Right cardiac atrium (tissue), 5 donors: ENCODE data around the gene ZNF609. TPM values are rescaled to one million over a fixed set of nuclear protein-coding genes. Genes with fewer than 3 reads are reported as not detected.
A peak's percentile ranks its signal among the peaks of the same experiment; 100 is the strongest.

ENCODE experiments used
- ATAC-seq, 2 donors: fragments of 200-7000 bp; cut with Tn5 transposase; one replicate each; pipeline versions ENCODE4 v1.8.0 to v1.9.1; 2020; ENCODE audit warnings: moderate library complexity in 2 of 2, mild to moderate bottlenecking in 1 of 2
- DNase-seq, 3 donors: peaks; one replicate each; pipeline ENCODE4 v3.0.0-alpha.2; 2020
- H3K27ac ChIP-seq: one replicate; pipeline ENCODE4 v1.5.1; 2013; ENCODE audit warnings: mild to moderate bottlenecking, low read length, control low read depth, moderate library complexity
- H3K27me3 ChIP-seq: one replicate; pipeline ENCODE4 v1.6.1; 2013; ENCODE audit not compliant: control insufficient read depth, insufficient read depth
- H3K4me1 ChIP-seq: one replicate; pipeline ENCODE4 v1.6.1; 2013; ENCODE audit warnings: low read length; ENCODE audit not compliant: control insufficient read depth, insufficient read depth
- H3K4me3 ChIP-seq: one replicate; pipeline ENCODE4 v1.5.1; 2013; ENCODE audit warnings: low read length, control low read depth
- H3K9me3 ChIP-seq: one replicate; pipeline ENCODE4 v1.6.1; 2013; ENCODE audit warnings: low read length; ENCODE audit not compliant: control insufficient read depth
- WGBS: extraction: QIAGEN DNeasy Blood & Tissue Kit; methylation state at CpG from one replicate; pipeline ENCODE4 v1.1.7; 2013; 5-methylcytosine and 5-hydroxymethylcytosine counted together
- intact Hi-C, 4 donors: fragments of 100-400 bp; cut with DNase I; formaldehyde crosslinking; loops; one replicate each; pipeline versions ENCODE4 v1.11.0 to v1.14.0; 2022 to 2023
- polyA plus RNA-seq: library from polyadenylated mRNA; stranded (reverse); fragments of 200-250 nt; gene quantifications from one replicate; pipeline ENCODE4 v1.2.3, GENCODE V29; 2013
- total RNA-seq, 4 donors: library from RNA; stranded (reverse); fragmentation: NEBNext Ultra II Directional; extraction: Animal tissue kit (Norgen Biotek cat#: 25700); gene quantifications; one replicate each; pipeline ENCODE4 v1.2.1, GENCODE V29; 2021
- donor health status: healthy with polysubstance abuse.
- donor health status: DM: no; HTN: yes; CAD: no.
- donor health status: DM: no; HTN: no; CAD: no.
- donor health status: DM: no; HTN: yes; CAD: no; lungs with severe emphysema.
- donor health status: DM: yes; HTN: yes; CAD: no.

The ZNF609 gene
- total and polyA plus RNA-seq, 5 donors: 8.4 to 23.9 (median 22.6) TPM

GRCh38 chr15:64667736-64668161, 207.4 kb downstream of the ZNF609 start:
- no peak for ATAC-seq

GRCh38 chr15:64673866-64674265, 213.5 kb downstream of the ZNF609 start:
- intact Hi-C loops: loop anchor here in 2 of 4 donors (10.0 kb wide), 2 partner anchors 249 to 469 kb away; no protein-coding TSS in a partner anchor
- Histone ChIP-seq H3K27me3 (no peaks in the 10 kb centered on the region), H3K9me3 (no peaks in the 10 kb centered on the region), H3K27ac (no peak overlapping the region), H3K4me3 (no peak overlapping the region), H3K4me1 (no peaks in the 10 kb centered on the region)
- ATAC-seq: no peak
- no peak for DNase-seq
- WGBS: 88% methylated on average over 12 of the region's 12 CpGs

More at GRCh38 chr15:64667736-64668161, 207.4 kb downstream of the ZNF609 start:
- H3K9me3 ChIP-seq: no peaks in the 10 kb centered on the region
- no peak for DNase-seq
- H3K4me1 ChIP-seq: no peaks in the 10 kb centered on the region
- H3K27ac ChIP-seq: no peak overlapping the region
- intact Hi-C loops: no loop called here
- WGBS: 10% methylated on average over 1 of the region's 1 CpG
- no peak overlapping the region for H3K4me3 ChIP-seq
- H3K27me3 ChIP-seq: no peaks in the 10 kb centered on the region

DNA sequence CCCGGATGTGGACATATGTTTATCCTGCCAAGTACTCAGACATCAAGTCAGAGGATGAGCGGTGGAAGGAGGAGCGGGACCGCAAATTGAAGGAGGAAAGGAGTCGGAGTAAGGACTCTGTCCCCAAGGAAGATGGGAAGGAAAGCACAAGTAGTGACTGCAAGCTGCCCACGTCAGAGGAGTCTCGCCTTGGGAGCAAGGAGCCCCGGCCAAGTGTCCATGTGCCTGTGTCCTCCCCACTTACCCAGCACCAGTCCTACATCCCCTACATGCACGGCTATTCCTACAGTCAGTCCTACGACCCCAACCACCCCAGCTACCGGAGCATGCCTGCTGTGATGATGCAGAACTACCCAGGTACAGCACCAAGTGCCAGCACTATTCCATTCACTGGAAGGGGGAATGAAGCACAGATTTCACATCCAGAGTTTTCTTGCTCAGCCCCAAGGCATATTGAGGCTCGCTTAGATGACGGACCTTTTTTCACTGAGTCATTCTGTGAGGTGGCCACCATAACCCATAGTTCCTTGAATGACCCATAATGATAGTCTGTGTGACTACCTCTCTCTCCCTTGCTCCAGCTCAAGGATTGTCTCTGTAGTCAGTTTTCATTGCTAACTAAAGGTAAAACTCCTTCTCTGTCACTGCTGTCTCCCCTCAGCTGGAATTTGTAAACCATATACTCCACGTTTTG, 217.9 kb downstream of the ZNF609 start:
- DNase-seq (no peak), ATAC-seq (no peak)
- Histone ChIP-seq H3K4me1 (peaks cover 3% of the 10 kb centered on the region), H3K27me3 (no peaks in the 10 kb centered on the region), H3K4me3 (no peak overlapping the region), H3K9me3 (no peaks in the 10 kb centered on the region), H3K27ac (no peak overlapping the region)
- intact Hi-C loops: loop anchor here in 2 of 4 donors (10.0 kb wide), 2 partner anchors 253 to 473 kb away; no protein-coding TSS in a partner anchor
- WGBS: 79% methylated on average over 14 of the region's 14 CpGs

- Histone ChIP-seq H3K4me3 (no peak overlapping the region), H3K4me1 (peaks cover 3% of the 10 kb centered on the region), H3K9me3 (no peaks in the 10 kb centered on the region), H3K27ac (no peak overlapping the region), H3K27me3 (no peaks in the 10 kb centered on the region)
- no peak for DNase-seq
- 60% methylated on average over 2 of the region's 2 CpGs for whole genome bisulfite sequencing
- no peak for ATAC-seq
- intact Hi-C loops: loop anchor here in 2 of 4 donors (5.0 to 10.0 kb wide), 2 partner anchors 248 to 255 kb away; no protein-coding TSS in a partner anchor
These were observed 219.7 kb downstream of the ZNF609 start for GRCh38 chr15:64680097-64680496.

- 52% methylated on average over 9 of the region's 9 CpGs for WGBS
These were observed 221.1 kb downstream of the ZNF609 start for GRCh38 chr15:64681424-64682024.

DNA sequence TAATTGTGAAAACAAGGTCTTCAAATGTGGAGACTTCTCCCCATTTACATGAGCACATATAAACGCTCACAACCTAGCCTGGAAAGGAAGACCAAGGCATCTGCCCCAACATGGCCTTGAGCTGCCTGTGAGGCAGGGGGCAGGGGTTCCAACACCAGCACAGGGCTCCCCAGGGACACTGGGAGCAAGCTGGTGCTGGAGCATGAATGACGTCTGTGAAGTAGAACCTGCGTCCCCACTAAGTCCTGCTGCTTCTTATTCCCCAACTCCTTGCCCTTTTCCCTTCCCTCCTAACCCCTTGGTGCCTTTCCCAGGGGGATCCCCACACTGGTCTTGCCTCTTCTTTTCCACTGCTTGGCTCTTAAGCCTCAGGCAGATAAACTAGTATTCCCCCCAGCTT, 221.9 kb downstream of the ZNF609 start:
- H3K27ac ChIP-seq: no peak overlapping the region
- ATAC-seq: no peak
- DNase-seq: no peak
- no peaks in the 10 kb centered on the region for H3K9me3 ChIP-seq
- H3K4me1 ChIP-seq: peaks cover 3% of the 10 kb centered on the region
- intact Hi-C loops: loop anchor here in 2 of 4 donors (5.0 to 10.0 kb wide), 2 partner anchors 250 to 257 kb away; no protein-coding TSS in a partner anchor
- no peaks in the 10 kb centered on the region for H3K27me3 ChIP-seq
- 72% methylated on average over 3 of the region's 3 CpGs for WGBS
- no peak overlapping the region for H3K4me3 ChIP-seq

More at GRCh38 chr15:64681424-64682024, 221.1 kb downstream of the ZNF609 start:
- no peak overlapping the region for H3K4me3 ChIP-seq
- H3K9me3 ChIP-seq: no peaks in the 10 kb centered on the region
- ATAC-seq: peak; percentile 65 to 76
- DNase-seq: no peak
- H3K27me3 ChIP-seq: no peaks in the 10 kb centered on the region
- intact Hi-C loops: loop anchor here in 2 of 4 donors (5.0 to 10.0 kb wide), 2 partner anchors 249 to 257 kb away; no protein-coding TSS in a partner anchor
- no peak overlapping the region for H3K27ac ChIP-seq
- peaks cover 3% of the 10 kb centered on the region for H3K4me1 ChIP-seq

DNA sequence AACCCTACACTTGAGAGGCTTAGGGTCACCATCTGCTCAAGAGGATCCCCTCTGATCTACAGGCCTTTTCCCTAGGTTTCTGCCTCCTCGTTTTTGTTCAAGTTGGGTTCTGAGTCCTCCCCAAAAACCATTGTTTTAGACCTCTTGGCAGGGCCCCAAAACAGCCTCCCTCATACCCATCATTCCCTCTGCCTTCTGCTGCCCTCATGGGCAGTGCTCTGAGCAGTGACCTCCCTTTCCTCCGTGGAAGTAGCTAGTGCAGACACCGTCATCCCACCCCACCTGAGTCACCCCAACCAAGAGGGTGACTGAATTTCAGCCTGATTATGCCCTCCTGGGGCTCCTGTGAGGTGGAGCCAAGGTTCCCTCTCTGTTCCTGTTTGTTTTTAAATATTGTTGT, 223.0 kb downstream of the ZNF609 start:
- Histone ChIP-seq H3K9me3 (no peaks in the 10 kb centered on the region), H3K27me3 (no peaks in the 10 kb centered on the region), H3K4me1 (peaks cover 3% of the 10 kb centered on the region), H3K27ac (peak overlapping the region; percentile 63), H3K4me3 (no peak overlapping the region)
- intact Hi-C loops: loop anchor here in 2 of 4 donors (5.0 to 10.0 kb wide), 2 partner anchors 251 to 259 kb away; no protein-coding TSS in a partner anchor
- DNase-seq (no peak), ATAC-seq (peak; percentile 4 to 34)
- WGBS: 22% methylated on average over 3 of the region's 3 CpGs

GRCh38 chr15:64685230-64685888, 225.0 kb downstream of the ZNF609 start:
- Histone ChIP-seq H3K27me3 (no peaks in the 10 kb centered on the region), H3K27ac (no peak overlapping the region), H3K4me1 (peaks cover 5% of the 10 kb centered on the region), H3K9me3 (no peaks in the 10 kb centered on the region), H3K4me3 (no peak overlapping the region)
- 61% methylated on average over 4 of the region's 4 CpGs for WGBS
- ATAC-seq (no peak), DNase-seq (no peak)
- intact Hi-C loops: loop anchor here in 2 of 4 donors (5.0 to 10.0 kb wide), 2 partner anchors 42 to 261 kb away; no protein-coding TSS in a partner anchor

- DNase-seq (no peak), ATAC-seq (no peak)
- H3K27me3 ChIP-seq: no peaks in the 10 kb centered on the region
- no peaks in the 10 kb centered on the region for H3K9me3 ChIP-seq
- H3K27ac ChIP-seq: no peak overlapping the region
- H3K4me3 ChIP-seq: no peak overlapping the region
- 55% methylated on average over 10 of the region's 10 CpGs for WGBS
- intact Hi-C loops: loop anchor here (2.0 to 10.0 kb wide), 3 partner anchors 41 to 261 kb away; no protein-coding TSS in a partner anchor
- peaks cover 12% of the 10 kb centered on the region for H3K4me1 ChIP-seq
These were observed 225.9 kb downstream of the ZNF609 start for GRCh38 chr15:64686130-64686735.

GRCh38 chr15:64687172-64687571, 226.8 kb downstream of the ZNF609 start:
- DNase-seq: no peak
- Histone ChIP-seq H3K4me3 (no peak overlapping the region), H3K4me1 (peaks cover 18% of the 10 kb centered on the region), H3K27ac (peak overlapping the region; percentile 78), H3K9me3 (no peaks in the 10 kb centered on the region), H3K27me3 (no peaks in the 10 kb centered on the region)
- WGBS: 69% methylated on average over 2 of the region's 2 CpGs
- ATAC-seq: no peak
- intact Hi-C loops: loop anchor here (2.0 to 10.0 kb wide), 3 partner anchors 40 to 262 kb away; no protein-coding TSS in a partner anchor
